ENCODE data around the gene ALOX5. TPM values are rescaled to one million over a fixed set of nuclear protein-coding genes. Genes with fewer than 3 reads are reported as not detected.

Gene ALOX5
- total and polyA plus RNA-seq, 2 of the 4 experiments (the other 2 are of a cell fraction), result not detected

GRCh38 chr10:45379891-45380540 is 6.0 kb downstream of the ALOX5 start:
- no peak overlapping the region for H2BK120ac ChIP-seq (ENCODE audit: low read depth, low read length)
- dilution Hi-C loops (cut with HindIII; ENCODE audit: low sequenced_read_pairs, unreplicated experiment), result no loop called here
- no peak overlapping the region for H2AFZ ChIP-seq (replicated peaks; ENCODE audit: low read length, poor library complexity)
- H2AK5ac ChIP-seq (ENCODE audit: low read depth, low read length), result no peak overlapping the region
- WGBS, 2 experiments (ENCODE audit: extremely low coverage in 2 of 2, insufficient read length in 1 of 2), result 57% methylated on average over 1 of the region's 14 CpGs; no CpG with 5 or more reads in 1 of the 2 experiments
- H3K14ac ChIP-seq (replicated peaks; ENCODE audit: low read depth, low read length), result no peak overlapping the region
- no peak overlapping the region for H4K5ac ChIP-seq (ENCODE audit: low read depth, low read length)
- no TSS peak for BruUV-seq (replicated peaks)
- no peaks in the 10 kb centered on the region for H3K36me3 ChIP-seq (ENCODE audit: control insufficient read depth, insufficient read depth, low read length)
- no peak overlapping the region for H4K8ac ChIP-seq (ENCODE audit: low read depth in 2 of 2, low read length in 2 of 2)
- no peaks in the 10 kb centered on the region for H4K20me1 ChIP-seq (ENCODE audit: insufficient read depth, low read length)
- no peak overlapping the region for H2BK20ac ChIP-seq (ENCODE audit: low read depth, low read length)
- H3K23ac ChIP-seq (ENCODE audit: low read depth, low read length), result no peak overlapping the region
- no peak overlapping the region for H3K4me2 ChIP-seq (ENCODE audit: low read depth, low read length)
- H3K9me3 ChIP-seq (ENCODE audit: control insufficient read depth, insufficient read depth, low read length), result no peaks in the 10 kb centered on the region
- ChIA-PET CTCF (no interaction called here), POLR2A (ENCODE audit: unreplicated experiment) (no interaction called here)
- H3K18ac ChIP-seq (ENCODE audit: low read depth, low read length), result no peak overlapping the region
- ATAC-seq (ENCODE audit: low read depth), result no peak
- no peak overlapping the region for H3K9ac ChIP-seq (ENCODE audit: low read depth, low read length)
- no peak overlapping the region for H3K27ac ChIP-seq (ENCODE audit: insufficient read depth, low read length)
- no peak overlapping the region for H3K4me3 ChIP-seq (ENCODE audit: insufficient read depth, low read depth, low read length)
- intact Hi-C loops (cut with micrococcal nuclease), result loop anchor here (10.0 kb wide), 1 partner anchor 105 kb away; no protein-coding TSS in a partner anchor
- no peaks in the 10 kb centered on the region for H3K79me1 ChIP-seq (ENCODE audit: low read depth in 1 of 2, low read length in 2 of 2)
- H3K27me3 ChIP-seq (ENCODE audit: control insufficient read depth, insufficient read depth, low read length), result peaks cover 13% of the 10 kb centered on the region
- in situ Hi-C loops (cut with MboI; ENCODE audit: low sequenced_read_pairs), result no loop called here
- no peak overlapping the region for H2AK9ac ChIP-seq (replicated peaks; ENCODE audit: low read depth, low read length, poor library complexity)
- H4K91ac ChIP-seq (ENCODE audit: insufficient read depth, low read depth, low read length), result no peak overlapping the region
- DNase-seq, result no peak
- H3K4ac ChIP-seq (ENCODE audit: low read depth, low read length), result no peak overlapping the region
- TF ChIP-seq ELK1 (IDR thresholded peaks at IDR 0.05; ENCODE audit: borderline replicate concordance, low read depth, low read length), result no peak
- no peak for TF ChIP-seq RFX5 (IDR thresholded peaks at IDR 0.05; ENCODE audit: low read depth, low read length)
- no peak for TF ChIP-seq MAFK (IDR thresholded peaks at IDR 0.05; ENCODE audit: low read depth, low read length)
- no peak for TF ChIP-seq CHD1 (IDR thresholded peaks at IDR 0.05; ENCODE audit: low read depth, low read length)
- no peak for TF ChIP-seq SMC3 (IDR thresholded peaks at IDR 0.05; ENCODE audit: low read depth, low read length)
- H3K56ac ChIP-seq (ENCODE audit: extremely low read depth, insufficient read depth, low read length), result no peak overlapping the region
- H2BK5ac ChIP-seq (ENCODE audit: low read depth, low read length, poor library complexity, severe bottlenecking), result no peak overlapping the region
- no peak overlapping the region for H2BK15ac ChIP-seq (ENCODE audit: low read depth, low read length)
- no peaks in the 10 kb centered on the region for H3K9me1 ChIP-seq (ENCODE audit: insufficient read depth, low read length)
- H3K4me1 ChIP-seq (ENCODE audit: control insufficient read depth, insufficient read depth, low read length), result no peaks in the 10 kb centered on the region

All from IMR-90 (cell line).